SK-N-SH (cell line): ENCODE results near the gene MIDN. TPM values are rescaled to one million over a fixed set of nuclear protein-coding genes. Genes with fewer than 3 reads are reported as not detected.

Experiments used
- CTCF ChIA-PET: fragments of 300-600, 350-600 bp; formaldehyde crosslinking; extraction: SDS; loops from one replicate; lab custom pipeline; 2021; lab: Yijun Ruan, JAX
- POLR2A ChIA-PET: fragments of 350-600 bp; sonication (Branson Sonifier 250); formaldehyde crosslinking; extraction: SDS; loops from one replicate; lab custom pipeline; 2020; ENCODE audit warnings: antibody characterized with exemption, inconsistent platforms; lab: Yijun Ruan, JAX
- DNase-seq: peaks from one replicate; pipeline ENCODE4 v3.0.0; 2012
- H2AFZ ChIP-seq: fragments of 200-600 bp; sonication (generic); 2 replicates; pipeline ENCODE4 v1.8.1; 2016; ENCODE audit warnings: antibody characterized with exemption, mild to moderate bottlenecking, low read depth
- H3F3A ChIP-seq: fragments of 200-600 bp; sonication (generic); replicated peaks from 2 replicates; pipeline ENCODE3; 2016; ENCODE audit warnings: antibody characterized with exemption, mild to moderate bottlenecking; ENCODE audit not compliant: insufficient read depth
- H3K27ac ChIP-seq, 2 experiments: fragments of 200-500 bp in 1 of 2; fragments of 200-600 bp in 1 of 2; sonication (Bioruptor generic) in 1 of 2; sonication (generic), shearing (Covaris generic) in 1 of 2; 2 replicates each; pipeline versions ENCODE4 v1.5.1 to v1.6.1; 2014 to 2016; ENCODE audit warnings: low read depth in 2 of 2, inconsistent platforms in 1 of 2, low read length in 1 of 2, mild to moderate bottlenecking in 1 of 2, mixed read lengths in 1 of 2
- H3K27me3 ChIP-seq: fragments of 200-600 bp; sonication (generic), shearing (Covaris generic); 2 replicates; pipeline ENCODE4 v1.6.1; 2016; ENCODE audit warnings: mixed run types; ENCODE audit not compliant: insufficient read depth
- H3K36me3 ChIP-seq, 2 experiments: fragments of 200-500 bp in 1 of 2; fragments of 200-600 bp in 1 of 2; sonication (Bioruptor generic) in 1 of 2; sonication (generic) in 1 of 2; replicated peaks in 1 of 2; 2 replicates each; pipeline versions ENCODE3 to v1.5.1; 2014 to 2016; ENCODE audit warnings: low read length in 1 of 2, mild to moderate bottlenecking in 1 of 2; ENCODE audit not compliant: insufficient read depth in 2 of 2, control insufficient read depth in 1 of 2
- H3K4me1 ChIP-seq, 2 experiments: fragments of 200-500 bp in 1 of 2; fragments of 200-600 bp in 1 of 2; sonication (Bioruptor generic) in 1 of 2; sonication (generic), shearing (Covaris generic) in 1 of 2; 2 replicates each; pipeline versions ENCODE4 v1.5.1 to v1.6.1; 2014 to 2016; ENCODE audit warnings: low read depth in 1 of 2, low read length in 1 of 2, mixed run types in 1 of 2; ENCODE audit not compliant: insufficient read depth in 2 of 2, control insufficient read depth in 1 of 2
- H3K4me2 ChIP-seq: fragments of 200-600 bp; sonication (generic), shearing (Covaris generic); 2 replicates; pipeline ENCODE4 v1.6.1; 2017; ENCODE audit warnings: mixed run types
- H3K4me3 ChIP-seq, 2 experiments: fragments of 200-500 bp in 1 of 2; fragments of 200-600 bp in 1 of 2; sonication (Bioruptor generic) in 1 of 2; sonication (generic), shearing (Covaris generic) in 1 of 2; 2 replicates each; pipeline versions ENCODE4 v1.5.1 to v1.8.1; 2014 to 2016; ENCODE audit warnings: low read depth in 2 of 2, inconsistent platforms in 1 of 2, low read length in 1 of 2, mild to moderate bottlenecking in 1 of 2, mixed read lengths in 1 of 2, moderate library complexity in 1 of 2
- H3K79me2 ChIP-seq: fragments of 200-600 bp; sonication (generic); 2 replicates; pipeline ENCODE4 v1.8.1; 2017; ENCODE audit warnings: mild to moderate bottlenecking; ENCODE audit not compliant: insufficient read depth
- H3K9ac ChIP-seq: fragments of 200-600 bp; sonication (generic); 2 replicates; pipeline ENCODE4 v1.6.1; 2017; ENCODE audit warnings: mixed run types
- H3K9me2 ChIP-seq: fragments of 200-600 bp; sonication (generic); 2 replicates; pipeline ENCODE4 v1.6.1; 2017; ENCODE audit warnings: mixed run types
- H3K9me3 ChIP-seq: fragments of 200-600 bp; sonication (generic); 2 replicates; pipeline ENCODE4 v1.6.1; 2017; ENCODE audit warnings: mixed run types, mild to moderate bottlenecking, moderate library complexity
- H4K20me1 ChIP-seq: fragments of 200-600 bp; sonication (generic); 2 replicates; pipeline ENCODE4 v1.6.1; 2017; ENCODE audit warnings: mild to moderate bottlenecking, mixed run types; ENCODE audit not compliant: insufficient read depth
- CTCF ChIP-seq: fragments of 200-600 bp; sonication (generic); IDR thresholded peaks from 2 replicates; pipeline ENCODE4 v1.6.1; 2017; ENCODE audit warnings: antibody characterized with exemption, mild to moderate bottlenecking, moderate library complexity
- REST ChIP-seq: IDR thresholded peaks from 2 replicates; pipeline ENCODE4 v1.6.1; 2012; ENCODE audit warnings: mild to moderate bottlenecking, low read depth, low read length, moderate library complexity
- RFX5 ChIP-seq: IDR thresholded peaks from 2 replicates; pipeline ENCODE4 v1.6.1; 2012; ENCODE audit warnings: mild to moderate bottlenecking, improper control_type of control experiment, low read length
- USF2 ChIP-seq: fragments of 150-350 bp; IDR thresholded peaks from 2 replicates; pipeline ENCODE4 v1.6.1; 2017; ENCODE audit warnings: antibody characterized with exemption, low read length, low read depth, borderline replicate concordance
- YY1 ChIP-seq: IDR thresholded peaks from 2 replicates; pipeline ENCODE4 v1.4.0; 2012; ENCODE audit warnings: low read depth, mild to moderate bottlenecking
- ZBTB33 ChIP-seq: IDR thresholded peaks from 2 replicates; pipeline ENCODE4 v1.4.0; 2012; ENCODE audit warnings: low read depth, borderline replicate concordance
- WGBS: methylation state at CpG from one replicate; pipeline ENCODE4 v1.1.6; 2017; ENCODE audit warnings: low lambda C conversion rate; 5-methylcytosine and 5-hydroxymethylcytosine counted together
- polyA plus RNA-seq, 3 experiments: library from polyadenylated mRNA; depleted of rRNA; stranded (reverse); fragments of >200 nt; gene quantifications; 2 replicates each; pipeline ENCODE4 v1.2.3, GENCODE V29; 2012

MIDN gene
- polyA plus RNA-seq, 1 of the 3 experiments (the other 2 are of a cell fraction), result 13.9 TPM

GRCh38 chr19:1219786-1220476 is 28.5 kb upstream of the MIDN start (continued):
- no peak for TF ChIP-seq REST
- no peak for TF ChIP-seq ZBTB33
- no peak for TF ChIP-seq RFX5
- TF ChIP-seq USF2, result no peak

GRCh38 chr19:1220477-1220930 is 27.9 kb upstream of the MIDN start:
- TF ChIP-seq YY1 (no peak), CTCF (peak; percentile 48)
- H3K27ac ChIP-seq, result no peak overlapping the region
- H3K4me1 ChIP-seq, result peaks cover 9 to 14% of the 10 kb centered on the region in 2 experiments; a peak in 3 of 4 replicates
- H3K9ac ChIP-seq, result no peak overlapping the region
- H3K9me3 ChIP-seq, result no peaks in the 10 kb centered on the region
- peaks cover 19% of the 10 kb centered on the region for H3F3A ChIP-seq
- no peak overlapping the region for H3K4me2 ChIP-seq
- peaks cover 22% of the 10 kb centered on the region; the same call in 1 of the 2 replicates for H4K20me1 ChIP-seq
- 60% methylated on average over 1 of the region's 33 CpGs for WGBS
- no peaks in the 10 kb centered on the region for H3K9me2 ChIP-seq
- ChIA-PET CTCF (interaction anchor here (0.8 to 7.0 kb wide), 14 partner anchors 10 to 420 kb away, joined by 3 to 82 read pairs (median 8); partner anchors contain the start of genes ATP5F1D, CBARP and CIRBP), POLR2A (interaction anchor here (1.0 kb wide), 1 partner anchor 18 kb away, joined by 3 read pairs; no protein-coding TSS in a partner anchor)
- peaks cover 52% of the 10 kb centered on the region for H3K79me2 ChIP-seq
- DNase-seq, result peak; percentile 61
- no peak overlapping the region for H2AFZ ChIP-seq
- H3K27me3 ChIP-seq, result no peaks in the 10 kb centered on the region
- H3K4me3 ChIP-seq, result no peak overlapping the region
- peaks cover 0 to 35% of the 10 kb centered on the region in 2 experiments for H3K36me3 ChIP-seq
